ENCODE data around the gene ABLIM3. TPM values are rescaled to one million over a fixed set of nuclear protein-coding genes. Genes with fewer than 3 reads are reported as not detected.

ABLIM3 gene
- polyA plus RNA-seq, 1 of the 3 experiments (the other 2 are of a cell fraction), result 5.9 TPM

- peaks cover 18% of the 10 kb centered on the region for H3F3A ChIP-seq (replicated peaks; ENCODE audit: insufficient read depth)
- no peaks in the 10 kb centered on the region for H3K9me2 ChIP-seq
- H3K27ac ChIP-seq (ENCODE audit: low read depth in 2 of 2, low read length in 1 of 2), result peak overlapping the region in 1 of 2 experiments; percentile 90; a peak in 2 of 4 replicates
- no peaks in the 10 kb centered on the region for H3K79me2 ChIP-seq (ENCODE audit: insufficient read depth)
- peak overlapping the region; percentile 14; the same call in 1 of the 2 replicates for H3K9ac ChIP-seq
- H3K4me2 ChIP-seq, result no peak overlapping the region
- no peaks in the 10 kb centered on the region for H3K27me3 ChIP-seq (ENCODE audit: insufficient read depth)
- no peak for DNase-seq
- no peaks in the 10 kb centered on the region for H3K9me3 ChIP-seq
- H3K36me3 ChIP-seq (replicated peaks in 1 of 2; ENCODE audit: control insufficient read depth in 1 of 2, insufficient read depth in 2 of 2, low read length in 1 of 2), result no peaks in the 10 kb centered on the region
- TF ChIP-seq IRF3 (IDR thresholded peaks at IDR 0.05; ENCODE audit: low read depth, low read length) (no peak), MEF2A (IDR thresholded peaks at IDR 0.05; ENCODE audit: borderline replicate concordance, low read depth) (0 out of 2 replicates have a peak, but pooled peaks have one; percentile 16), TCF12 (IDR thresholded peaks at IDR 0.05) (0 out of 2 replicates have a peak, but pooled peaks have one; percentile 15), FOXM1 (IDR thresholded peaks at IDR 0.05; ENCODE audit: low read depth) (no peak), CHD2 (IDR thresholded peaks at IDR 0.05; ENCODE audit: low read length, partially characterized antibody) (no peak), GATA2 (CRISPR knock-in tag; IDR thresholded peaks at IDR 0.05) (no peak)
- no peak overlapping the region for H2AFZ ChIP-seq (ENCODE audit: low read depth)
- 63% methylated on average over 1 of the region's 1 CpG for WGBS (ENCODE audit: low lambda C conversion rate)
- H3K4me3 ChIP-seq (ENCODE audit: low read depth in 2 of 2, low read length in 1 of 2), result no peak overlapping the region
- CTCF ChIA-PET, result interaction anchor here (1.0 to 1.6 kb wide), 5 partner anchors 101 to 405 kb away, joined by 3 to 5 read pairs (median 4); no protein-coding TSS in a partner anchor
- H3K4me1 ChIP-seq (ENCODE audit: control insufficient read depth in 1 of 2, insufficient read depth in 2 of 2, low read depth in 1 of 2, low read length in 1 of 2), result peaks cover 0 to 16% of the 10 kb centered on the region in 2 experiments; a peak in 2 of 4 replicates
- no peaks in the 10 kb centered on the region for H4K20me1 ChIP-seq (ENCODE audit: insufficient read depth)
- POLR2A ChIA-PET, result no interaction called here
These were observed 5.6 kb upstream of the ABLIM3 start for GRCh38 chr5:149135536-149136201.

GRCh38 chr5:149138182-149138923 lies 2.9 kb upstream of the ABLIM3 start:
- no peak for DNase-seq
- Histone ChIP-seq H3K9me2 (no peaks in the 10 kb centered on the region), H3K4me2 (no peak overlapping the region), H4K20me1 (ENCODE audit: insufficient read depth) (no peaks in the 10 kb centered on the region), H3F3A (replicated peaks; ENCODE audit: insufficient read depth) (peaks cover 19% of the 10 kb centered on the region), H3K79me2 (ENCODE audit: insufficient read depth) (0 out of 2 replicates have a peak, but pooled peaks cover 9% of the 10 kb centered on the region), H3K27me3 (ENCODE audit: insufficient read depth) (no peaks in the 10 kb centered on the region), H3K27ac (ENCODE audit: low read depth in 2 of 2, low read length in 1 of 2) (no peak overlapping the region), H3K4me1 (ENCODE audit: control insufficient read depth in 1 of 2, insufficient read depth in 2 of 2, low read depth in 1 of 2, low read length in 1 of 2) (peaks cover 2 to 16% of the 10 kb centered on the region in 2 experiments; a peak in 3 of 4 replicates), H3K9me3 (no peaks in the 10 kb centered on the region), H2AFZ (ENCODE audit: low read depth) (no peak overlapping the region), H3K4me3 (ENCODE audit: low read depth in 2 of 2, low read length in 1 of 2) (no peak overlapping the region), H3K9ac (no peak overlapping the region), H3K36me3 (replicated peaks in 1 of 2; ENCODE audit: control insufficient read depth in 1 of 2, insufficient read depth in 2 of 2, low read length in 1 of 2) (no peaks in the 10 kb centered on the region)
- WGBS (ENCODE audit: low lambda C conversion rate), result 67% methylated on average over 7 of the region's 7 CpGs
- TF ChIP-seq SMC3 (IDR thresholded peaks at IDR 0.05; ENCODE audit: low read depth, low read length) (no peak), POLR2AphosphoS5 (IDR thresholded peaks at IDR 0.05; ENCODE audit: low read depth, low read length) (no peak), TCF12 (IDR thresholded peaks at IDR 0.05) (no peak), ELF1 (IDR thresholded peaks at IDR 0.05) (no peak), REST (IDR thresholded peaks at IDR 0.05; ENCODE audit: low read depth, low read length) (no peak)
- ChIA-PET POLR2A (no interaction called here), CTCF (interaction anchor here (0.7 to 1.7 kb wide), 8 partner anchors 9 to 407 kb away, joined by 3 to 6 read pairs (median 4); no protein-coding TSS in a partner anchor)
